GM12875 (cell line): Measurements from ENCODE around the gene EIF2B5.
"Not testable (repeated sequence)": the region's sequence is repeated elsewhere in the genome, so short reads cannot be mapped to it uniquely, and the experiment has no call there.

ENCODE experiments used
- H3K4me3 ChIP-seq: one replicate; pipeline ENCODE4 v1.5.1; 2011; ENCODE audit warnings: low read depth, low read length, control low read depth
- CTCF ChIP-seq: IDR thresholded peaks from 2 replicates; pipeline ENCODE4 v1.5.1; 2011; ENCODE audit warnings: low read depth, mild to moderate bottlenecking, control low read depth, inconsistent platforms, low read length, moderate library complexity, borderline replicate concordance; ENCODE audit not compliant: insufficient read depth

The EIF2B5 gene

DNA sequence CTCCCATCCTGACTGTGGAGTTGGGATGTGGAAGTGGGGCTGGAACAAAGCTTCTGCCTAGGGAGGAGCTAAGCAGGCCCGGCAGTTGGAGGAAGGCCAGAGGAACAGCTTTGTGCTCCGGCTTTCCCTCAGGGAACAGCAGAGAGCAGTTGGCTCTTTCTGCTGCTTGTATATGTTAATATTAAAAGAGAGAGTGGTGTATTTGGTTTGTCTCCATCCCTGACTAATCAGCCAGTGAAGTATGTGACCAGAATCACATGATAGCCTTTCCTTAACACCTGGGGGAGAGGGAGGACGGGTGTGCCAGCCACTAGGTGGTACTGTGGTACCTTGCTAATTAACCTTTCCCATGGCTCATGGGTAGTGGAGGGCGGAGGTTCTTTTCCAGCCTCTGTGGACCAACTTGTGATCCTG is 10.0 kb downstream of the EIF2B5 start:
- H3K4me3 ChIP-seq, result no peak overlapping the region
- TF ChIP-seq CTCF, result peak; percentile 34; the same call in 1 of the 2 replicates

DNA sequence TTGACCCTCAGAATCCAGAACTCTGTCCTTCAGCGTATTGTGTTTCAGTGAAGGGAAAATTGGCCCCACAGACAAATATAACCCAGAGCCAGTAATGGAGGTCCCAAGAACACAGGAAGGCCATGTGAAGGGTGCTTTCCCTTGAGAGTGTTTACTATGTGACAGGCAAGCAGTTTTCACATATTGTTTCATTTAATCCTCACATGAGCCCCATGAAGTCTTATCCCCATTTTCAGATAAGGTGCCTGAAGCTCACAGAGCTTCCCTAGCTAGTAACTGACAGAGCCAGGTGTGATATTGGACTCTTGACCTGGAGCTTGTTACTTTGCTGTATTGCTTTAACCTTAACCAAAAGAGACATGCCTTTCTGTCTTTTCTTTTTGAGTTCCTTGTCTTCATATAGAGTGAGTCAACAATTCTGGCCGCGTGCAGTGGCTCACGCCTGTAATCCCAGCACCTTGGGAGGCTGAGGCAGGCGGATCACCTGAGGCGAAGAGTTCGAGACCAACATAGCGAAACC is 10.7 kb downstream of the EIF2B5 start:
- no peak for TF ChIP-seq CTCF
- H3K4me3 ChIP-seq, result no peak overlapping the region

GRCh38 chr3:184148076-184148475 is 12.9 kb downstream of the EIF2B5 start:
- no peak for TF ChIP-seq CTCF
- no peak overlapping the region for H3K4me3 ChIP-seq

GRCh38 chr3:184149123-184149522 is 14.0 kb downstream of the EIF2B5 start:
- no peak overlapping the region for H3K4me3 ChIP-seq
- TF ChIP-seq CTCF, result no peak

DNA sequence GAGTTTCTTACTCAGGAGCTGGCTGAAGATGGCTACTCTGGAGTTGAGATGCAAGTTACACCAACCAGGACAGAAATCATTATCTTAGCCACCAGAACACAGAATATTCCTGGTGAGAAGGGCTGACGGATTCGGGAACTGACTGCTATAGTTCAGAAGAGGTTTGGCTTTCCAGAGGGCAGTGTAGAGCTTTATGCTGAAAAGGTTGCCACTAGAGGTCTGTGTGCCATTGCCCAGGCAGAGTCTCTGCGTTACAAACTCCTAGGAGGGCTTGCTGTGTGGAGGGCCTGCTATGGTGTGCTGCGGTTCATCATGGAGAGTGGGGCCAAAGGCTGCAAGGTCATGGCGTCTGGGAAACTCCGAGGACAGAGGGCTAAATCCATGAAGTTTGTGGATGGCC is 14.6 kb downstream of the EIF2B5 start:
- not testable (repeated sequence) for H3K4me3 ChIP-seq

DNA sequence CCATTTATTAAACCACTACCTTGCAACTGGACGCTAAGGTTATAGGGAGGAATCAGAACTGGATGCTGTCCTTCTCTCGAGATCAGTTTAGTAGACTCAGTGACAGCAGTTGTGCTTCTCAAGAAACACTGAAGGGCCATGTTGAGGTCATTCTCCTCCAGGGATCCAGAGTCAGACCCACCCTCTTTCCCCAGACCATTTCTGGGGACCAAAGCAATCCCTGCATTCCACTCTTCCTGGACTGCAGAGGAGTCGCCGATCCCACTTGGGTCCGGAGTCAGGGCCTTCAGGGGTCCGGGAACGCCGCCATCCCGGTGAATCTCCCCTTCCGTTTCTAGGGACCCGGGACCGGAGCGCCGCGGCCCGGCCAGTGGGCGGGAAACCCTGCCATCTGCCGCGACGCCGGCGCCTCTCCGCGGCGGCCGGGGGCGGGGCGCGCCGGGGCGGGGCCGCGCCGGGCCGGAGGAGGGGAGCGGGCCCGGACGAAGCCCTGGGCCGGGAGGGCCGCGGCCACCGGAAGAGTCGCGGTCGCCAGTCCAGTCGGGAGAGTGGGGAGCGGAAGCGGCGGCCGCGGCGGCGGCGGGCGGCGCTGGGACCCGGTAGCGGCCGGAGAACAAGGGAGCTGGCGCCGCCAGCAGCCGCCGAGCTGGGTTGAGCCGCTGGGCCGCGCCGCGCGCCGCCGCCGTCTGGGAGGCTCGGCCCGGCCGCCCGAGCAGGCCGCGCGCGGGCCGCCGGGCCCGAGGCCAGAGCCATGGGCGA is 19.9 kb downstream of the EIF2B5 start, which contains the start of gene DVL3:
DVL3 (plus strand) TSS at position 493 of the 759 bp plus-strand sequence; CDS start at position 752, 259 bp downstream.
- no peak for TF ChIP-seq CTCF
- H3K4me3 ChIP-seq, result peak within 1 kb of the TSS; percentile 87

GRCh38 chr3:184155644-184156521 is 20.7 kb downstream of the EIF2B5 start:
- TF ChIP-seq CTCF, result no peak
- peak overlapping the region; percentile 87 for H3K4me3 ChIP-seq
